Measurements from ENCODE around the gene TTC34.
"Not testable (repeated sequence)": the region's sequence is repeated elsewhere in the genome, so short reads cannot be mapped to it uniquely, and the experiment has no call there.

Gene TTC34

GRCh38 chr1:2805801-2806430 is 4.4 kb upstream of the TTC34 start:
- no peak overlapping the region for H3K27ac ChIP-seq (ENCODE audit: insufficient read depth, low read depth, low read length, poor library complexity, severe bottlenecking)
- H3K4me1 ChIP-seq (ENCODE audit: control insufficient read depth, insufficient read depth, low read length), result no peaks in the 10 kb centered on the region
- WGBS, 2 experiments, result 85 to 89% methylated on average over 25 of the region's 25 CpGs
- no peaks in the 10 kb centered on the region for H3K36me3 ChIP-seq (ENCODE audit: control insufficient read depth, insufficient read depth, low read length)
- H3K27me3 ChIP-seq (ENCODE audit: control insufficient read depth, insufficient read depth, low read length, poor library complexity, severe bottlenecking), result no peaks in the 10 kb centered on the region
- no peak overlapping the region for H3K4me3 ChIP-seq (ENCODE audit: insufficient read depth, low read depth, low read length)
- peaks cover 2% of the 10 kb centered on the region for H3K9me3 ChIP-seq (ENCODE audit: control insufficient read depth, low read length)

GRCh38 chr1:2804628-2805351 is 3.3 kb upstream of the TTC34 start:
- Histone ChIP-seq H3K36me3 (ENCODE audit: control insufficient read depth, insufficient read depth, low read length) (no peaks in the 10 kb centered on the region), H3K4me1 (ENCODE audit: control insufficient read depth, insufficient read depth, low read length) (no peaks in the 10 kb centered on the region), H3K27me3 (ENCODE audit: control insufficient read depth, insufficient read depth, low read length, poor library complexity, severe bottlenecking) (no peaks in the 10 kb centered on the region), H3K9me3 (ENCODE audit: control insufficient read depth, low read length) (peaks cover 2% of the 10 kb centered on the region), H3K27ac (ENCODE audit: insufficient read depth, low read depth, low read length, poor library complexity, severe bottlenecking) (no peak overlapping the region), H3K4me3 (ENCODE audit: insufficient read depth, low read depth, low read length) (no peak overlapping the region)
- 84 to 87% methylated on average over 19 of the region's 19 CpGs for WGBS, 2 experiments

GRCh38 chr1:2803931-2804627 is 2.6 kb upstream of the TTC34 start:
- H3K4me1 ChIP-seq (ENCODE audit: control insufficient read depth, insufficient read depth, low read length), result no peaks in the 10 kb centered on the region
- peaks cover 2% of the 10 kb centered on the region for H3K9me3 ChIP-seq (ENCODE audit: control insufficient read depth, low read length)
- H3K4me3 ChIP-seq (ENCODE audit: insufficient read depth, low read depth, low read length), result no peak overlapping the region
- WGBS, 2 experiments, result 78 to 79% methylated on average over 19 of the region's 19 CpGs
- no peaks in the 10 kb centered on the region for H3K27me3 ChIP-seq (ENCODE audit: control insufficient read depth, insufficient read depth, low read length, poor library complexity, severe bottlenecking)
- H3K36me3 ChIP-seq (ENCODE audit: control insufficient read depth, insufficient read depth, low read length), result no peaks in the 10 kb centered on the region
- H3K27ac ChIP-seq (ENCODE audit: insufficient read depth, low read depth, low read length, poor library complexity, severe bottlenecking), result no peak overlapping the region

- no peaks in the 10 kb centered on the region for H3K4me1 ChIP-seq (ENCODE audit: control insufficient read depth, insufficient read depth, low read length)
- WGBS, 2 experiments, result 88% methylated on average over 37 of the region's 37 CpGs
- H3K9me3 ChIP-seq (ENCODE audit: control insufficient read depth, low read length), result peaks cover 2% of the 10 kb centered on the region
- no peak overlapping the region for H3K4me3 ChIP-seq (ENCODE audit: insufficient read depth, low read depth, low read length)
- no peaks in the 10 kb centered on the region for H3K36me3 ChIP-seq (ENCODE audit: control insufficient read depth, insufficient read depth, low read length)
- H3K27ac ChIP-seq (ENCODE audit: insufficient read depth, low read depth, low read length, poor library complexity, severe bottlenecking), result no peak overlapping the region
- no peaks in the 10 kb centered on the region for H3K27me3 ChIP-seq (ENCODE audit: control insufficient read depth, insufficient read depth, low read length, poor library complexity, severe bottlenecking)
These were observed 1.8 kb upstream of the TTC34 start for GRCh38 chr1:2803086-2803930.

- no peaks in the 10 kb centered on the region for H3K4me1 ChIP-seq (ENCODE audit: control insufficient read depth, insufficient read depth, low read length)
- no peaks in the 10 kb centered on the region for H3K36me3 ChIP-seq (ENCODE audit: control insufficient read depth, insufficient read depth, low read length)
- H3K4me3 ChIP-seq (ENCODE audit: insufficient read depth, low read depth, low read length), result no peak overlapping the region
- no peak overlapping the region for H3K27ac ChIP-seq (ENCODE audit: insufficient read depth, low read depth, low read length, poor library complexity, severe bottlenecking)
- H3K27me3 ChIP-seq (ENCODE audit: control insufficient read depth, insufficient read depth, low read length, poor library complexity, severe bottlenecking), result no peaks in the 10 kb centered on the region
- H3K9me3 ChIP-seq (ENCODE audit: control insufficient read depth, low read length), result peaks cover 2% of the 10 kb centered on the region
- WGBS, 2 experiments, result 84 to 85% methylated on average over 10 of the region's 10 CpGs
These were observed 998 bp upstream of the TTC34 start for GRCh38 chr1:2802421-2802961.

GRCh38 chr1:2801046-2801445 is 447 bp downstream of the TTC34 start:
- Histone ChIP-seq H3K27ac (ENCODE audit: insufficient read depth, low read depth, low read length, poor library complexity, severe bottlenecking) (no peak overlapping the region), H3K9me3 (ENCODE audit: control insufficient read depth, low read length) (peaks cover 4% of the 10 kb centered on the region), H3K4me1 (ENCODE audit: control insufficient read depth, insufficient read depth, low read length) (no peaks in the 10 kb centered on the region), H3K27me3 (ENCODE audit: control insufficient read depth, insufficient read depth, low read length, poor library complexity, severe bottlenecking) (no peaks in the 10 kb centered on the region), H3K4me3 (ENCODE audit: insufficient read depth, low read depth, low read length) (no peak overlapping the region), H3K36me3 (ENCODE audit: control insufficient read depth, insufficient read depth, low read length) (no peaks in the 10 kb centered on the region)
- 83 to 89% methylated on average over 11 of the region's 11 CpGs for WGBS, 2 experiments

GRCh38 chr1:2800664-2801045 is 838 bp downstream of the TTC34 start:
- Histone ChIP-seq H3K4me1 (ENCODE audit: control insufficient read depth, insufficient read depth, low read length) (no peaks in the 10 kb centered on the region), H3K27ac (ENCODE audit: insufficient read depth, low read depth, low read length, poor library complexity, severe bottlenecking) (no peak overlapping the region), H3K27me3 (ENCODE audit: control insufficient read depth, insufficient read depth, low read length, poor library complexity, severe bottlenecking) (no peaks in the 10 kb centered on the region), H3K9me3 (ENCODE audit: control insufficient read depth, low read length) (peaks cover 6% of the 10 kb centered on the region), H3K4me3 (ENCODE audit: insufficient read depth, low read depth, low read length) (no peak overlapping the region), H3K36me3 (ENCODE audit: control insufficient read depth, insufficient read depth, low read length) (no peaks in the 10 kb centered on the region)
- WGBS, 2 experiments, result 85 to 87% methylated on average over 12 of the region's 12 CpGs

GRCh38 chr1:2799811-2800663 is 1.5 kb downstream of the TTC34 start:
- H3K4me3 ChIP-seq (ENCODE audit: insufficient read depth, low read depth, low read length), result no peak overlapping the region
- no peaks in the 10 kb centered on the region for H3K36me3 ChIP-seq (ENCODE audit: control insufficient read depth, insufficient read depth, low read length)
- peaks cover 6% of the 10 kb centered on the region for H3K9me3 ChIP-seq (ENCODE audit: control insufficient read depth, low read length)
- no peaks in the 10 kb centered on the region for H3K4me1 ChIP-seq (ENCODE audit: control insufficient read depth, insufficient read depth, low read length)
- 89 to 90% methylated on average over 49 of the region's 49 CpGs for WGBS, 2 experiments
- no peaks in the 10 kb centered on the region for H3K27me3 ChIP-seq (ENCODE audit: control insufficient read depth, insufficient read depth, low read length, poor library complexity, severe bottlenecking)
- H3K27ac ChIP-seq (ENCODE audit: insufficient read depth, low read depth, low read length, poor library complexity, severe bottlenecking), result no peak overlapping the region

GRCh38 chr1:2798958-2799357 is 2.5 kb downstream of the TTC34 start:
- H3K4me3 ChIP-seq (ENCODE audit: insufficient read depth, low read depth, low read length); H3K27me3 ChIP-seq (ENCODE audit: control insufficient read depth, insufficient read depth, low read length, poor library complexity, severe bottlenecking); H3K27ac ChIP-seq (ENCODE audit: insufficient read depth, low read depth, low read length, poor library complexity, severe bottlenecking); H3K9me3 ChIP-seq (ENCODE audit: control insufficient read depth, low read length); H3K4me1 ChIP-seq (ENCODE audit: control insufficient read depth, insufficient read depth, low read length); H3K36me3 ChIP-seq (ENCODE audit: control insufficient read depth, insufficient read depth, low read length): not testable (repeated sequence)
- 87 to 93% methylated on average over 7 of the region's 7 CpGs for WGBS, 2 experiments
